Glomerular endothelial cell (primary cell): ENCODE measurements around the gene IQGAP2. TPM values are rescaled to one million over a fixed set of nuclear protein-coding genes. Genes with fewer than 3 reads are reported as not detected.
"Not testable (repeated sequence)": the region's sequence is repeated elsewhere in the genome, so short reads cannot be mapped to it uniquely, and the experiment has no call there.

Experiments used
- DNase-seq: peaks from one replicate; pipeline ENCODE4 v3.0.0-alpha.2; 2011; ENCODE audit warnings: low read depth, low spot score; ENCODE audit errors: extremely low read depth
- total RNA-seq: library from RNA; depleted of rRNA; stranded (reverse); fragments of >200 nt; gene quantifications from 2 replicates; pipeline ENCODE4 v1.2.3, GENCODE V29; 2015

Gene IQGAP2
- total RNA-seq, 1 donor from 2014 or later = 3.6 TPM

DNA sequence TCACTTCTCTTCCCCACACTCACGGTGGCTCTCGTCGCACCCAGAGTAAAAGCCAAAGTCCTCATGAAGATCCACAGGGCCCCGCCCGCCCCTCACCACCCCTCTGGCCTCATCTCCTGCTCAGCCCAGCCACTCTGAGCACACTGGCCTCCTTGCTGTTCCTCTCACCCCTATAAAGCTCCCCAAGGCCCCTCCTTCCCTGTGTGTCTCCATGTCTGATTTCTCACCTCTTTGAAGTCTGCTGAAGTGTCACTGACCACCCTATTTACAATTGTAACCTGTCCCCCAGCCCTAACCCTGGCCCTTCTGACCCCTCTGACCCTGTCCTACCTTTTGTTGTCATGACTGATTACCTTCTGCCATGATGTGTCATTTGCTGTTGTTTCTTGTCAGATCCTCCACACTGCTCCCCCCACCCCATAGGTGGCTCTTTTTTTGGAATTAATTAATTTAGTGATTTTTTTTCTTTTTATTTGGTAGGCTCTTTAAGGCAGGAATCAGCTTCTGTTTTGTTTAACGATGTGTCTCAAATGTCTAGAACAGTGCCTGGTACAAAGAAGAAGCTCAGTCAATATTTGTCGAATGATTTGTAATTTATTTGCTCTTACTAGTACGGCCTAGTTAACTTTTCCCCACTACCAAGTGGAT is 90.2 kb downstream of the IQGAP2 start:
- no peak for DNase-seq

DNA sequence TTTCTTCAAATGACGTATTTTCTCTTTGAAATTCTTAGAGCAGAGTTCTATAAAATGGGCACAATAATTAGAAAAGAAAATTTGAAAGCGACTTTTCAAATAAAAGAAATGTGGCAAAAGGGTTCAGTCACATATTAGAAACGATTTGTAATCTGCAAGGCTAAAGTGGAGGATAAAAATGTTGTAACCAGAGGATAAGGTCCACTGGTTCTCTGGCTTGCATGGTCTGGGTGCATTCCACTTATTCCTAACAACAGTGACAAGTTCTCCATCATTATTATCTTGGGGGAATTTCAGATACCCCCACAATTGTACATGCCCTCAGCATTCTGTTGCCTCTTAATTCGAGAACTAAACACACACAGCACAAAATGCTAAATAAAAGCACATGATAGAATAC is 91.1 kb downstream of the IQGAP2 start:
- DNase-seq = no peak

DNA sequence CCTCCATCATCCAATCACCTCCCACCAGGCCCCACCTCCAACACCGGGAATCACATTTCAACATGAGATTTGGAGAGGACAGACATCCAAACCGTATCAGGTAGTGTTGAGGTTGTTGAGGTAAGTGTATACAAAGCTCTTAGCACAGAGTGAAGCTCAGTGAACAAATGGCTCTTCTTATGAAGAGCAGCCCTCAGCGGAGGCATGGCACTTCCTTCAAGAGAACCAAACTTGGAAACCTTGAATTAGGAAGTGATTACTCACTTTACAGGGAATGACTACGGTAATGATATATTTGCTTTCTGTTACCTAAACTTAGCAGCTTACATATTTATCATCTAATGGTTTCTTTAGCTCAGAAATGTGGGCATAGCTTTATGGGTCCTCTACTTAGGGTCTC is 92.8 kb downstream of the IQGAP2 start:
- DNase-seq = no peak

DNA sequence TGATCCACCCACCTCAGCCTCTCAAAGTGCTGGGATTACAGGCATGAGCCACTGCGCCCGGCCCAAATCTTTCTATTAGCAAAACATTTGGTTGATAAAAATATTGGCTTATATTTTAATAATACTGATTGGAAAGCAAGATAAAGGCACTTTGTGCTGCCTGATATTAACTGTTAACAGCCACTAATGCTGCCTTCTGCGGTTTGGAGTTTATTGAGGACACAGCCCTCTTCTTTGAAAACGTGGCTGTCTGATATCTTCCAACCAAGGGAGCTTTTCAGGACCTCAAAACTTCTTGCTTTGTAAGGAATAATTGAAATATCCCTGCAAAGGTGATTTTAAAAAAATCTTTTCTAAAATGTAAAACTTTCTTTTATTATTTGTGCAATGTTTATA is 94.0 kb downstream of the IQGAP2 start:
- DNase-seq = no peak

DNA sequence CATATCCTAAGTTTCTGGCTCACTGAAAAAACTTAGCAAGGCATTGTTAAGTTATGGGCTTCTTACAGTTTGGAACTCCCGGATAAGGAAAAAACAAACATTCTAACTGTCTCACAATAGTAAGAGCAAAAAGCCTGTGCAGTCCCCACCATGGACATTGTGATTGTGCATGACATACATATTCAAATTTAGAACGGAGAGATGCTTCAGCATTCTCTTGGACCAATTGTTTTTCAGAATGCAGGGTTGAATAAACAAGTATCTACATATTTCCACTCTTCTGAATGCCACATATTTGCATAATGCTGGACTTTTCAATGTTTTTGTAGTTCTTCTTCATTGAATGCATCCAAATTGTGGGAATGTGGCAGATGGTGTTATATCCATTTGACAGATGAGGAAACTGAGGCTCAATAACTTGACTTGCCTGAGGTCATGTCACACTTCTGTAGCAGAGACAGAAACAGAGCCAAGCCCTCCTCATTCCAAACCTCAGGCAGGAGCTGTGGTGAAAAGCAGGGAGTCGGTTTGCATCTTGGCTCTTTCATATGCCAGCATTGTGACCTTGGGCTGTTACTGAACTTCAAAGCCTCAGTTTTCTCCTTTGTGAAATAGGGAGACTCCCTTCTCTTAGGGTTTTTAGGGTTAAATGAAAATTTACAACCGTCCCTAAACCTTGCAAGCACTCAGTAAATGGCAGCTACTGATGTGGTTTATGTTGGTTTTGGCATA is 95.1 kb downstream of the IQGAP2 start:
- no peak for DNase-seq

DNA sequence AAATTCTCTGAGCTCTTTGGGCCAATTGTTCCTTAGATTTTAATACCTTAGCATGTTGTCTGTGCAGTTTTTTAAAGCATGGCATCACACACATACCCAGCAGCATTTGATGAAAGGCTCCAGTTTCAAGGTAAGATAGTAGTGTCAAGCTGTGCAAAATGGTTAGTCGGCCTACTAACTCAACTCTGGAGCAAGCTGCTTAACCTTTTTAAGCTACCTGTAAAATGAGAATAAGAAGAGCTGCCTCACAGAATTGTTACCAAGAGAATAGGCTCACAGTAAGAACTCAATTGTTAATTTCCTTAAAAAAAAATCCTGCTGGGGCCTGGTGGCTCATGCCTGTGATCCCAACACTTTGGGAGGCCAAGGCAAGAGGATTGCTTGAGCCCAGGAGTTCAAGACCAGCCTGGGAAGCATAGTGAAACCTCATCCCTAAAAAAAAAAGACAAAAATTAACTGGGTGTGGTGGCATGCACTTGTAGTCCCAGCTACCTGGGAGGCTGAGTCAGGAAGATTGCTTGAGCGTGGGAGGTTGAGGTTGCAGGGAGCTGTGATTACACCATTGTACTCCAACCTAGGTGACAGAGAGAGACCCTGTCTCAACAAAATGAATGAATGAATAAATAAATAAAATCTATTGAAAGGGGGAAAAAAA is 96.5 kb downstream of the IQGAP2 start:
- no peak for DNase-seq

DNA sequence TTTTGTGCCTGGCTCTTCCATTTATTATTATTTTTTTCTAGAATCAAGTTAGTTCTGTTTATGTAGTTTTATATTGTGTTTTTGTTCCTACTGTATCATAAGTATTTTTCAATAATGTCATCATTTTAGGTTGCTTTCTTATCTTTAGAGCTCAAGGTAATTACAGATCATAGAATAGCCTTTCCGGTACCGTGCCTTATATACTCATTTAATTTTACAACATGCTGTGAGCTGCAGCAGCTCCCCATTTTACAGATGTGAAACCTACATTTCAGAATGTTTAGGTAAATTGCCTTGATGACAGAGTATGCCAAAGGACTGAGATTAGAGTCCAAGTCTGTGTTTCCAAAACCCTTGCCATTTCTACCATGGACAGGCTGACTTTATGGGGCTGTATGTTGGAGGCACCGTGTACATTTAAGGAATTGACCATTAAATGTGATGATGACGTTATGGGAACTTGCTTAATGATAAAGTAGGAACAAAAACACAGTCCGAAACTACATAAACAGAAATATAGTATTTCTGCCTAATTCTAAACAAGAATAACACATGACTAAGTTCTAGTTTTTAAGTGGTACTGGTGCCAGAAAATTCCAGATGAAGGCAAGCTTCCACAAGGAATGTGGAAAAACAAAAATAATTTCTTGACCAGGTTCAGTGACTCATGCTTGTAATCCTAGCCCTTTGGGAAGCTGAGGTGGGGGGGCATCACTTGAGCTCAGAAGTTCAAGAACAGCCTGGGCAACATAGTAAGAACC is 97.7 kb downstream of the IQGAP2 start:
- no peak for DNase-seq

DNA sequence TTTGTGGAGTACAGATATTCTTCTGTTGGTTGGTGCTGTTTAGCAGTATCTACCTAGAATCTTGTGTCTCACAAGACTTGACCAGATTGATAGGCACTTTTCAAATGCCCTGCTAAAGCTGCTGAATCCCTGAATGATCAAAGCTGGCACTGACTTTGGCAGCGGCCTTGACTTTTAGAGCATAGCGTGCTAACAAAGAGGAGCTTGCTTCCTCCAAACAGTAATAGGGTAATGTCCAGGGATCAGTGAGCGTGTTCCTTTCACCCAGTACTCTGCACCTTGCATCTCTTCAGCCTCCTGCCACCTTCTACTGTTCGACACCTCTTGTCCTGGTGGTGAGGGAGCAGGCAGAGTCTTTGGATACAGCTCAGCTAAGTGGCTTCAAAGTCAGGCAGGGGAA is 100.8 kb downstream of the IQGAP2 start:
- DNase-seq = no peak

DNA sequence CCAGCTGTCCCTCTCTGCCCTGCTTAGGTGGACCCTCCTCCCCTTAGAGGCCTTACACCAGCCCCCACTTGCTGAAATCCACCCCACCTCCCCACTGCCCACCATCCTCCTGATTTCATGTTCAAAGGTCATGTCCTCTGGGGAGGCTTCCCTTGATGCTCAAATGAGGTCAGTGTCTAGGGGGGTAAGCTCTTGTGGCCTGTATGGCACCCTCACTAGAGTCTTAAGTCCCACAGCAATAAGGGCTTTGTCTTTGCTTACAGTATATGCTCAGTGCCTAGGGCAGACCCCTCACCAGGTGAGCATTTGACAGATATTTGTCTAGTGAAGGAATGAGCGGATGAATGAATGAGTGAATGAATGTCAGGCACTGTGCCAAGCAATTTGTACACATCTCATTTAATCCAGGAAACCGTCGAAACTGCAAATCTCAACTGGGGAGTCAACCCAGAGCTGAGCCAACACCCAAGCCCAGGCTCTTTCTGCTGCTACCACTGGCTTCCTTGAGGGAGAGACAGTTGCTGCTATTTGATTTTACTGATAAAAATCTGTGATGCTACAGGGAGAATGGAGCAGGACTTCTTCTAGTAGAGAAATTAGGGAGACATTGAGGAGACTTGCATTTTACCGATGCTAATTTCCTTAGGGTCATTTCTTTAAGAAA is 101.9 kb downstream of the IQGAP2 start:
- no peak for DNase-seq

DNA sequence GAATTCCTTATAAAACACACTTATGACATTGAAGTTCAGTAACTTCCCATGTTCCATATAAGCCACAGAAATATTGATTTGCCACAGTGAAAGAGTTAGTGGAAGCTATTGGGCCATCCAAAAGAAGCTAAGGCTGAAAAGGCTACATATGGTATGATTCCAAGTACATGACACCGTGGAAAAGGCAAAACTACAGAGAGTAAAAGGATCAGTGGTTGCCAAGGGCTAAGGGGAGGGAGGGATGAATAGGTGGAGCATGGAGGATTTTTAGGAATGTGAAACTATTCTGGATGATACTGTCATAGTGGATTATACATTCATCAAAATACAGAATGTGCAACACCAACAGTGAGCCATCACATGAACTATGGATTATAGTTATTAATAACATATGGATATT is 110.4 kb downstream of the IQGAP2 start:
- DNase-seq = no peak

DNA sequence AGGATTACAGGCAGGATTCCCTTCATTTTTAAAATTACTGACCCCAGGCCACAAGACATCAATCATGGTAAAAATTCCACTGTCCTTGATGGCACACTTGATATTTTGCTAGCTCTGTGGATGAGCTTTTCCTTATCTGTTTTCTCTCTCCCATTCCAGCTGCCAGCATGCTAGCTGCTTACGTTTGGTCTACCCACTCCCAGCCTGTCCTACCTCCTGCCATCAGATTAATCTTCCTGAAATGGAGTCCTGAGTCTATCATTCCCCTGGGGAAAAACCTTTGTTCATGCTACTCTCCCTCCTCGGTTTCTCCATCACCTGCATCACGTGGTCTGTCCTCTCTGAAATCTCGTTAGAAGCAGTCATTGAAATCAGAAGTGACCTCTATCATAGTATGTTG is 111.2 kb downstream of the IQGAP2 start:
- DNase-seq = no peak

DNA sequence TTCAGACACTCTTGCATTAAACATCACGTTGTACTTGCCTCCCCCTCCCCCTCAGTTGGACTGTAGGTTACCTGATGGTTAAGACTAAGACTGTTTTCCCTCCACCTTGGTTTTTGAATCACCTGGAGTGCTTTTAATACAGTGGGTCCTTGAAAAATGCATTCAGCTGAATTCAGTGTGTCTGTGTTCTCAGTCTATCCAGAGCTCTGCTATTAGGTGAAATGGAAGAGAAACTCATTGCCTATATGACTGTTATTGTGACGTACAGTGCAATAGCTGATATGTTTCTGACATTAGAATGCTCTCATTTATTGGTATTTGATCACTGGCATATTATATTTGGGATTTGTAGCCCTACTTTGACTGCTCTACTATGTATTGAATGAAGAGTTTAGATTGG is 111.6 kb downstream of the IQGAP2 start:
- DNase-seq = no peak

DNA sequence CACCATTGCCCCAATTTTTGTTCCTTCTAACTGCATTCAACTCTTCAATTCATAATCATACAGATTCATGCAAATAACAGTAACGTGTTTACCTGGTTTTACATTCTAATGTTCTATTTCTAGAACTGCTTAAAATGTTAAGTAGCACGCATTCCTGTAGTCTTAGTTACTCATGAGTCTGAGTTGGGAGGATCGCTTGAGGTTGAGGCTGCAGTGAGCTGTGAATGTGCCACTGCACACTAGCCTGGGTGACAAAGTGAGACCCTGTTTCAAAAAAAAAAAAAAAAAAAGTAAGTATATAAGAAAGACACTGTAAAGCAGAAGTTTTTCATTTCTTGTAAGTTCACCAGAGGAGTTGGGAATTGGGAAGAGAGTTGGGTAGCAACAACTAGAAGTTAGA is 114.2 kb downstream of the IQGAP2 start:
- no peak for DNase-seq

DNA sequence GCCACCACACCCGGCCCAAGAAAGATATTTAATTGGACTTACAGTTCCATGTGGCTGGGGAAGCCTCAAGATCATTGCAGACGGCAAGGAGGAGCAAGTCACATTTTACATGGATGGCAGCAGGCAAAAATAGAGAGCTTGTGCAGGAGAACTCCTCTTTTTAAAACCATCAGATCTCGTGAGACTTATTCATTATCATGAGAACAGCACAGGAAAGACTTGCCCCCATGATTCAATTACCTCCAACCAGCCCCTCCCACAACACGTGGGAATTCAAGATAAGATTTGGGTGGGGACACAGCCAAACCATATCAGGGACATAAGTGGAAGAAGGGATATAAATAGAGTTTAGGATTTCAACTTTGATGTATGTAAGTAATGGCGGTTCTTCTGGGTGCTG is 115.2 kb downstream of the IQGAP2 start:
- DNase-seq = not testable (repeated sequence)

DNA sequence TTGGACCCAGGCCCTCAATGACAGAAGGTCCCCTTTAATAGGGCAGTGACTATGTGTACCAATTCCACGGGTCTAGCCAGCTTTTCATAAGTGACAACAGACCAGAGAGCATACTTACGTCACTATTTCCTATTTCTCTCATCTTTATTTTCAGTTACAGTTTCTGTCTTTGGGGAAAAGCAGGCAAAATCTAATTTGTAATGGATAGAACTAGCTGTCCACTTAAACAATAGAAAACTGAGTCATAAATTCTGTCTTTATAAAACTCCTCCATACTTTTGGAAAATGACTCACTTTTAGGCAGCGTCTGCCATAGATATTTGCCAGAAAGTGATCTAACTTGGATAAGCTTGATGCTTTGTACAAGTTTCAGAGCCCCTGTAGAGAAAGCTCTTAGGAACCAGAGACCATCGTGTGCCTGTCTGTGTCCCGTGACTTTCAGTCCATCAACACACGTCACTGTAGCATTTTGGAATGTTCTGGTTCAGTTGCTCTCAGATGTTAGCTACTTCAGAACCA is 118.2 kb downstream of the IQGAP2 start:
- DNase-seq = no peak

DNA sequence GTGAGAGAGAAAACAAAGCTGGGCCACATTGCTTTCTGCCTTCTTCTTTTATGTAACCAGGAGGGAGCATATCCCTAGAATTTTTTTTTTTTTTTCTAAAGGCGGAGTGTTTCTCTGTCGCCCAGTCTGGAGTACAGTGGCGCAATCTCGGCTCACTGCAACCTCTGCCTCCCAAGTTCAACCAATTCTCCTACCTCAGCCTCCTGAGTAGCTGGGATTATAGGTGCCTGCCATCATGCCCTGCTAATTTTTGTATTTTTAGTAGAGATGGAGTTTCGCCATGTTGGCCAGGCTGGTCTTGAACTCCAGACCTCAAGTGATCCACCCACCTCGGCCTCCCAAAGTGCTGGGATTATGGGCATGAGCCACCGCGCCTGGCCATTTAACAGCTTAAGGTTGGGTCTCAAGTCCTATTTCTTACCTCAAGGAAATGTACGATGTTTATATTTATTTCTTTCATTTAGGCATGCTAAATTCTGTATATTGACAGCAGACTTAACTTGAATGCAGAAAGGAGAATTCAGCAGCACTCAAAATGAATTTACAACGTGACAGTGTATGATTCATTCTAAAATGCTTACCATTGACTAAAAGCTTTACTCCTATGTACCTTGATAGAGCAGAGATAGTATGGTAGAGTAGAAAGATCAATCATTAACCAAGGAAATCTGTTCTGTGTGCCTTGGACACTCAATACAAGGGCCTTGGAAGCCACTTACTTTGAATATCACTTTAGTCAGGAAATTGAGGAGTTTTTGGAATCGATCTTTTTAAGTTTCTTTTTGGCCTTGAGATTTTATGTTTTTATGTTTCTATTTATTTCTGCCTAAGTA is 119.2 kb downstream of the IQGAP2 start:
- DNase-seq = no peak

DNA sequence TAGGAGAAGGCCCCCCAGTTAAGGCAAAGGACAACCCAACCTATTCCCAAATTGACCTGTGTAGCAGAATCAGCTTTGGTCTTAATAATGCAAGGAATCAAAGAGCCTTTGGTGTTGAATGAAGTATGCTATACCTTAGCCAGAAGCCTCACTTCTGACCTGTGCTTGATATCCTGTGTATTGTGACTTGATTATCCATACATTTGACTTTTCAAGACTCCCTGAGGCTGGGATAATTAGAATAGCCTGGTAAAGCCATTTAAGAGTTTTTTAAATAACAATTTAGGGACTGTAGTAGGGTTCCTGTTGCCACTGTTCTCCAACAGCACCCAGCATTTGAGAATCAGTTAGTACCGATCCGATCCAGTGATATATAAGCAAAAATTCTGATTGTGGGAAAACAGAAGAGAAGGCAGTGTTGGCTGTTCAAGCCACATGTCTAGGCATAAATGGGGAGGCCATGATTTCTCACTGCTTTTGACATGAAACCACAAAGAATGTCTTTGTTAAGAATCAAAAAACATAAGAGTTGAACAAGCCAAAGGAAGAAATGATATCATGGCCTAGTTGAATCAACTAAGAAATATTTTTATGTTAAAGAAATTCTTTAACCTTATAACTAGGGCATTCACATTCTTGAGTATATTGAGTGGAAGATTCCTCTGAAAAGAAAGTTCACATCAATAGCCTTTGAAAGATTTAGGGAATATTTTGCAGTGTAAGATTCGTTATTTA is 121.2 kb downstream of the IQGAP2 start:
- DNase-seq = no peak

DNA sequence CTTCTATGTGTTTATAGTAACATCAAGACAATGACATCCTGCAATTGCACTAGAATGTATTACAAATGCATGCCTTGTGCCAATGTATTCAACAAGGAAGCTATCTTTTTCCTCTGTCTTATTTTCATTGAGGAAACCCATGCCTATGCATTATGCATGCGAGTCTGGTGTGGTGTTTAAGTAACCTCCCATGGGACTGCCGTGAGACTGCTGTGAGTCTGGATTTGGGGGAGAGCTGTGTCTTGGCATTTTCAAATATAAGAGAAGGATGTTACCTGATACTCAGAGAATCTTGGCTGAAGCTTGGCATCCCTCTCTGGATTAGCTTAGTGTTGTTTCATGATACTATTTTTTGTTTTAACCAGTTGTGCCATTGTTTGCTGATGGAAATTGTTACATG is 121.8 kb downstream of the IQGAP2 start:
- DNase-seq = no peak

DNA sequence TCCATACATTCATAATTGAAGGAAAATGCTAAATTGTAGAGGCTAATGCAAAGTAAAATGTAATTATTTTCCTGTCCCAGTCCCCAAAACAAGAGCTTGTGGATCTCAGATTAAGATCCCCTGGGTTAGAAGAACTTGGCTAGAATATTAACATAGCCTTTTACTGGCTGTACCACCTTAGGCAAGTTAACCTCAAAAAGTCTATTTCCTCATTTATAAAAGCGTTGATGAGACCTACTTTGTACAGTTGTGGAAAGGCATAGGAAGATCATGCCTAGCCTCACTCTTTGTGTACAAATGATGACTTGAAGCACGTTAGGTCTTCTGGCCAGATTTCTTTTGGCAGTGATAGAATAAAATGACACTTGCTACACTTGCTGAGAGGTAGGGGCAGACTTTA is 122.9 kb downstream of the IQGAP2 start:
- DNase-seq = no peak
